ENCODE data around the gene GLP1R.

DNA sequence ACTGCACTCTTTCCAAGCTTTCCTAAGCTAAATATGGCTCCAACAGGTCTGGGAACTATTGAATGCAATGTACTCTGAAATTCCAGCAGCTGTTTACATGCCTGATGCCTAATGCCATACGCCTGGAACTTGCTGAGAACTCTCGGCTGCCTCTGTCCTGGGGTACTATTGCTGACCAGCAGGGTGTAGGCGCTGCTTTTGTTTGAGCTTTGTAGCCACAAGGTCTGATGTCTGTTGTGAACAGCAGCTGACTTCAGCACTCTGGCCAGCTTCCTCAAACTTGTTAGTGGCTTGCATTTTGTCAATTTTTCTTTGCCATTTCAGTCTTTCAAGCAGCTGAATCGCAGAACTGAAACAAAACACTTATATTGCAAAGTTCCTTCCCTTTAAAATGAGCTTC is 39.8 kb downstream of the GLP1R start:
- no peak for TF ChIP-seq CTCF (IDR thresholded peaks at IDR 0.05)
- no peak for TF ChIP-seq EZH2 (IDR thresholded peaks at IDR 0.05; ENCODE audit: borderline replicate concordance, insufficient read depth, low read depth, low read length, poor library complexity, severe bottlenecking)

Measured in B cell (primary cell).